Small intestine (tissue), 7 donors: ENCODE results near the gene SLC10A1. TPM values are rescaled to one million over a fixed set of nuclear protein-coding genes. Genes with fewer than 3 reads are reported as not detected.
"Not testable (repeated sequence)": the region's sequence is repeated elsewhere in the genome, so short reads cannot be mapped to it uniquely, and the experiment has no call there.

Experiments used
- DNase-seq, 2 donors: peaks; one replicate each; pipeline versions ENCODE4 v3.0.0 to v3.0.0-alpha.2; 2013
- FAIRE-seq: peaks from 2 replicates; lab custom pipeline; 2012; peaks lifted over from hg19 to GRCh38; lab: Jason Lieb, UNC
- H3K27ac ChIP-seq, 3 donors: one replicate each; pipeline ENCODE4 v1.5.1; 2013; ENCODE audit warnings: low read length in 2 of 3, mild to moderate bottlenecking in 2 of 3, control low read depth in 1 of 3, inconsistent platforms in 1 of 3, low read depth in 1 of 3, moderate library complexity in 1 of 3
- H3K27me3 ChIP-seq, 3 donors: one replicate each; pipeline ENCODE4 v1.6.1; 2013; ENCODE audit warnings: low read length in 3 of 3, inconsistent platforms in 1 of 3; ENCODE audit not compliant: control insufficient read depth in 3 of 3, insufficient read depth in 3 of 3
- H3K36me3 ChIP-seq, 3 donors: one replicate each; pipeline ENCODE4 v1.6.1; 2013; ENCODE audit warnings: low read length in 3 of 3, inconsistent platforms in 1 of 3, low read depth in 1 of 3, mild to moderate bottlenecking in 1 of 3, moderate library complexity in 1 of 3; ENCODE audit not compliant: control insufficient read depth in 3 of 3, insufficient read depth in 2 of 3
- H3K4me1 ChIP-seq, 3 donors: one replicate each; pipeline ENCODE4 v1.6.1; 2013; ENCODE audit warnings: low read length in 2 of 3, inconsistent platforms in 1 of 3, low read depth in 1 of 3, mild to moderate bottlenecking in 1 of 3, moderate library complexity in 1 of 3; ENCODE audit not compliant: control insufficient read depth in 3 of 3, insufficient read depth in 2 of 3
- H3K4me3 ChIP-seq, 3 donors: one replicate each; pipeline ENCODE4 v1.5.1; 2013; ENCODE audit warnings: low read length in 3 of 3, control low read depth in 1 of 3, inconsistent platforms in 1 of 3, low read depth in 1 of 3, mild to moderate bottlenecking in 1 of 3, moderate library complexity in 1 of 3
- H3K9me3 ChIP-seq, 2 donors: one replicate each; pipeline ENCODE4 v1.6.1; 2013; ENCODE audit warnings: low read depth in 1 of 2, low read length in 1 of 2; ENCODE audit not compliant: control insufficient read depth in 2 of 2, insufficient read depth in 1 of 2
- WGBS, 3 donors: extraction: QIAGEN DNeasy Blood & Tissue Kit; methylation state at CpG; one replicate each; pipeline ENCODE4 v1.1.7; 2013; 5-methylcytosine and 5-hydroxymethylcytosine counted together
- polyA plus RNA-seq, 4 donors: library from polyadenylated mRNA; stranded (reverse) in 3 of 4; unstranded in 1 of 4; fragments of 200-250 nt in 3 of 4; fragments of 120-200 nt in 1 of 4; gene quantifications; one replicate each; pipeline versions ENCODE4 v1.2.1 to v1.2.3, GENCODE V29; 2013
- donor health status: healthy with polysubstance abuse.
- donor health status: control.
- donor health status: control.
- donor health status: Bipolar disorder and iron deficiency.
- donor health status: healthy.

Gene SLC10A1
- polyA plus RNA-seq, 4 donors, result 0.04 to 0.12 TPM; not detected in 2

DNA sequence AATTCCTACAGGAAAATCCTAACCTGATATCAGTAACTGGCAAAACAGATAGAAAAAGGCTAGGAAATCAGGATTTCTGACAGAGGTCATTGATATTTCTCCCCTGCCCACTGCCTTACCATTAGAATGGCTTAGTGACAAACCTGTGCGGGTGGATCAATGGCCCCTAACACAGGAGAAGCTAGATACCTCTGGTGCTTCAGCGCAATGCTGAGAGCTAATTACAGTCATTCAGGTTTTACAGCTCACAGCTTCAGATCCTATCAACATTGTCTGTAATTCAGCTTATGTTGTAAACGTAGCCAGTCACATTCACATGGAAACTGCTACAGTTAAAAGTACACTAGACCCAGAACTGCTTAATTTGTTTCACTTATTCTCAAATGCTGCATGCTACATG lies 17.4 kb upstream of the SLC10A1 start:
- Histone ChIP-seq H3K27ac (peak overlapping the region in 1 of 3 donors; percentile 44), H3K36me3 (no peaks in the 10 kb centered on the region), H3K4me3 (no peak overlapping the region), H3K27me3 (no peaks in the 10 kb centered on the region), H3K4me1 (peaks cover 0 to 22% (median 0%) of the 10 kb centered on the region in 3 donors), H3K9me3 (no peaks in the 10 kb centered on the region)
- FAIRE-seq, result no peak
- peak in 1 of 2 donors; percentile 66 for DNase-seq
- 6 to 50% (median 33%) methylated on average over 3 of the region's 3 CpGs for WGBS, 3 donors

DNA sequence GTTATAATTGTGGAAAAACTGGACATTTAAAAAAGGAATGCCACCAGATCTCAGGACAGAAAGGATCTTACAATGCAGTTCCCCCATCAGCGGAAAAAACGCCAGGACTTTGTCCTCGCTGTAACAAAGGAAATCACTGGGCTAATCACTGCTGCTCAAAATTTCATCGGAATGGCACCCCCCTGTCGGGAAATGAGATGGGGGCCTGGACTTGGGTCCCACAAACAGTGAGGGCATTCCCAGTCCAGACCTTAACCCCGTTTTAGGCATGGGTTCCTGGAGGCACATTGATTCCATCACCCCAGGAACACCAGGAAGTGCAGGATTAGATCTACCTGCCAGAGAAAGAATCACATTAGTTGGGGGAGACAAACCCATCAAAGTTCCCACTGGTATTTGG lies 16.3 kb upstream of the SLC10A1 start:
- not testable (repeated sequence) for H3K27me3 ChIP-seq, H3K36me3 ChIP-seq, DNase-seq, H3K9me3 ChIP-seq, H3K4me3 ChIP-seq, FAIRE-seq, H3K27ac ChIP-seq
- 57 to 69% (median 64%) methylated on average over 6 of the region's 6 CpGs for WGBS, 3 donors
- H3K4me1 ChIP-seq, result peaks cover 0 to 28% (median 0%) of the 10 kb centered on the region in 3 donors

DNA sequence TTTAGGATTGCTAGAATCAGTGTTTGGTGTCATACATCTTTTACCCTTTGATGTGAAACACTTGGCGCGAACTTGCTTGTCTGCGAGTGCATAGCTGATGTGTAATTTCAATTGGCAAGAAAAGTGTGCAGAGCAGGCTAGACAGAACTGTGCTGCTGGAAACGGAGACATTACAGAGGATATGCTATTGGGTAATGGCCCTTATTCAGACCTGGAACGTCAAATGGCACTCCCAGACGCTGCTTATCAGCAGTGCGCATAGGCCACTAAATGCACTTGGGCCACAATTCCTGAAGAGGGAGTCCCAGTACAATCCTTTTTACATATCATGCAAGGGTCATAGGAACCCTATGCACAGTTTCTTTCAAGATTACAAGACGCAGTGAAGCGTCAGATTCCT lies 15.7 kb upstream of the SLC10A1 start:
- no peak for FAIRE-seq
- 35 to 80% (median 47%) methylated on average over 9 of the region's 9 CpGs for WGBS, 3 donors
- peaks cover 0 to 28% (median 0%) of the 10 kb centered on the region in 3 donors for H3K4me1 ChIP-seq

DNA sequence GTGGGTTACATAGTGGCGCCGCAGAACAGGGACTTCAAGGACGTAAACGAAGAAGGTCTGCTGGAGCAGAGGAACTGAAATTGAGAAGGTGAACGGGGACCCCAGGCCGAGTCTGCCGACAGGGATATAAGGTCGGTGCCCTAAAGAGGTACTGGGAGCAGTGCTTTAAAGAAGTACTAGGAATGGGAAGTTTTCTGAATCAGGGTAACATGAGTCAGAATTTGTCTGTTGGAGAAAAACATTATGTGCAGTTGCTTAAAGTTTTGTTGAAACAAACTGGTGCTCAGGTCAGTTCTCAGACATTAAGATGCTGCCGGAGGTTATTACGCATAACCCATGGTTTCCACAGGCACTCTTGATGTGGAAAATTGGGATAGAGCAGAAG lies 14.8 kb upstream of the SLC10A1 start:
- Histone ChIP-seq H3K4me3 (no peak overlapping the region), H3K9me3 (no peaks in the 10 kb centered on the region), H3K27ac (no peak overlapping the region), H3K36me3 (no peaks in the 10 kb centered on the region), H3K4me1 (peaks cover 0 to 28% (median 0%) of the 10 kb centered on the region in 3 donors), H3K27me3 (no peaks in the 10 kb centered on the region)
- WGBS, 3 donors, result 88 to 95% (median 92%) methylated on average over 10 of the region's 10 CpGs
- FAIRE-seq (no peak), DNase-seq (no peak)

More for the DNA sequence above, 15.7 kb upstream of the SLC10A1 start:
- Histone ChIP-seq H3K27me3 (no peaks in the 10 kb centered on the region), H3K27ac (no peak overlapping the region), H3K9me3 (no peaks in the 10 kb centered on the region), H3K4me3 (no peak overlapping the region), H3K36me3 (no peaks in the 10 kb centered on the region)
- peak in 1 of 2 donors; percentile 71 for DNase-seq

DNA sequence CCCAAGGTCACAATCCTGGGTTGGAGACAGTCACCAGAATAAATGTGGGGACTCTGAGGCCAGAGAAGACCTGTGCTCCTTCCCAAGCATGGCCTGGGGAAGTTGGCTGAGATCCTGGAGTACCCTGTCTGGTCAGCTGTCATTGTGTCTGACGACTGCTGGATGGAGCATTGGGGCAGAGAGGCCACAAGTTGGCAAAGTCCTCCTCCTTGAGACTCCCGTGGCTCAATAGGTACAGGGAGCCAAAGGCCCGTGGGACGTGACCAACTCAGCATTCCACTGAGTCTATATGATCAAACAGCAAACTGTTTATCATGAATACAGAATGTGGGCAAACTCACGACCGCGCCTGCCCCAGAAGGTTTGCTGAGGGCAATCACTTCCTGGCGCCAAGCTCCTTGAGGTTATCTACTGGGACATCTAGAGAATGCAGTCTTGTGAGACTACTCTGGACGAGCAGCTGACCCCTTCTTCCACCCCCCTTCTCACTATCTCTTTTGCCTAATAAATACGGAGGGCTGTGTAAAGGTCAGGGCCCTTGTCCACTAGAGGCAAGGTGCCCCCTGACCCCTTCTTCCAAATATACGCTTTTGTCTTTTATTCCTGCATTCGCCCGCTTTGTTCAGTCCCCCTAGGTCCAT lies 14.3 kb upstream of the SLC10A1 start:
- Histone ChIP-seq H3K36me3 (no peaks in the 10 kb centered on the region), H3K4me1 (peaks cover 0 to 28% (median 0%) of the 10 kb centered on the region in 3 donors), H3K9me3 (no peaks in the 10 kb centered on the region), H3K27ac (peak overlapping the region in 1 of 3 donors; percentile 42), H3K4me3 (no peak overlapping the region), H3K27me3 (no peaks in the 10 kb centered on the region)
- DNase-seq, result no peak
- FAIRE-seq, result no peak
- 71 to 85% (median 83%) methylated on average over 13 of the region's 13 CpGs for WGBS, 3 donors

DNA sequence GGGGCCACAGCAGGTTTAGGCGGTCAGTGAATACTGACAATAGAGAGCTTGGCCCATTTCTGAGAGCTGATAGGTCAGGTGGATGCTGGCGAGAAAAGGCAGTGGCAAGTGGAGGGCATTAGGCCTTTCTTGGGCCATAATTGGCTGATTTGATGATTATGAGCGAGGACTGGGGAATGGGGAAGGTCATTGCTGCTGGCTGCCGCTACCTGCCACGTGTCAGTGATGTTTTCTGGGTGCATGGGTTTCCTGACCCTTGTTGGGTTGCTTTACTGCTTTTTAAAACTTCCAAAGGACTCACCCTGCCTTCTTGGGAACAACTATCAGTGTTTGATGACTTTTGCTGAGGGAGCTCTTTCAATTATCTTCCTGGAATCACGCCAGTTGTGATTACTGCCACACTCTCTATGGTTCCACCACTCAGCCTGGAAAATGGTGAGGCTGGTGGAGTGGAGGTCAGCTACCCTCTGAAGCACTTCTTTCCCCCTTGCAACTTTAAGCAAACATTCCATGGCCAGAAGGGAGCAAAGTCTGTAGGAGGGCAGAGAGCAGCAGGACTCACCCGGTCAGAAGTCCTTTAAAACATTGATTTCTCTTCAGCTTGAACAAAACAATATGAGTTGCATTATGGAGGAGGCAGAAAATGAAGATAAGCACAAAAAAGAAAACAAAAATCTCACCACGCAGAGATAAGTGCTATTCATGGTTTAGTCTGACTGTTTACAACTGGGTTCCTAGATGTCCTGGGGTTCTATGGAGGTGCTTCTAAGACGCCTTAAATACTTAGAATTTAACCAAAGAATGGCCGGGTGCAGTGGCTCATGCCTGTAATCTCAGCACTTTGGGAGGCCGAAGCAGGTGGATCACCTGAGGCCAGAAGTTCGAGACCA lies 12.1 kb upstream of the SLC10A1 start:
- H3K4me3 ChIP-seq, result no peak overlapping the region
- no peaks in the 10 kb centered on the region for H3K9me3 ChIP-seq
- peaks cover 0 to 22% (median 0%) of the 10 kb centered on the region in 3 donors for H3K4me1 ChIP-seq
- WGBS, 3 donors, result 64 to 76% (median 72%) methylated on average over 12 of the region's 12 CpGs
- H3K36me3 ChIP-seq, result no peaks in the 10 kb centered on the region
- peak overlapping the region in 1 of 3 donors; percentile 73 for H3K27ac ChIP-seq
- H3K27me3 ChIP-seq, result no peaks in the 10 kb centered on the region
- FAIRE-seq, result no peak
- DNase-seq, result peak; percentile 57 to 78

DNA sequence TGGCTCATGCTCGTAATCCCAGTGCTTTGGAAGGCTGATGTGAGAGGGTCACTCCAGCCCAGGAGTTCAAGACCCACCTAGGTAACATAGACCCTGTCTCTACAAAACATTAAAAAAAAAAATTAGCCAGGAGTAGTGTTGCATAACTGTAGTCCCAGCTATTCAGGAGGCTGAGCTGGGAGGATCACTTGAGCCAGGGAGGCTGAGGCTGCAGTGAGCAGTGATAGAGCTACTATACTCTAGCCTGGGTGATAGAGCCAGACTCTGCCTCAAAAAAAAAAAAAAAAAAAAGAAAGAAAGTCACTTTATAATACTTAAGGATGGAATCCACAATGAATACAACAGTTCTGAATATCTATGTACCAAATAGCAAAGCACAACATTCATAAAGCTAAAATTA lies 10.2 kb upstream of the SLC10A1 start:
- DNase-seq, result no peak
- no peak for FAIRE-seq
- 75 to 94% (median 83%) methylated on average over 1 of the region's 1 CpG for WGBS, 3 donors

DNA sequence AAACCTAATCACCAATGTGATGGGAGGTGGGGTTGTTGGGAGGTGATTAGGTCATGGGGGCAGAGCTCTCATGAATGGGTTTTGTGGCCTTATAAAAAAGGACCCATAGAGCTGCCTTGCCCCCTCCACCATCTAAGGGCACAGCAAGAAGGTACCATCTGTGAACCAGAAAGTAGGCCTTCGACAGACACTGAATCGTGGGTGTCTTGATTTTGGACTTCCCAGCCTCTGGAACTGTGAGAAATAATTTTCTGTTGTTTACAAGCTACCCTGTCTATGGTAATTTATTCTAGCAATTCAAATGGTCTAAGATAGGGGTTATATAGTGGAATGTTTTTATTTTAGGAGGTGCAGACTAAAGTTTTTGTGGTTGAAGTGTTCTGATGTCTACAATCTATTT lies 7.9 kb upstream of the SLC10A1 start:
- no peak for DNase-seq
- Histone ChIP-seq H3K4me1 (peaks cover 0 to 7% (median 0%) of the 10 kb centered on the region in 3 donors), H3K27me3 (peaks cover 0 to 2% (median 0%) of the 10 kb centered on the region in 3 donors), H3K4me3 (no peak overlapping the region), H3K27ac (no peak overlapping the region), H3K9me3 (no peaks in the 10 kb centered on the region), H3K36me3 (no peaks in the 10 kb centered on the region)
- WGBS, 3 donors, result 83 to 90% (median 86%) methylated on average over 2 of the region's 2 CpGs
- no peak for FAIRE-seq

More for the DNA sequence above, 10.2 kb upstream of the SLC10A1 start:
- H3K27me3 ChIP-seq, result peaks cover 0 to 2% (median 0%) of the 10 kb centered on the region in 3 donors
- peaks cover 0 to 17% (median 0%) of the 10 kb centered on the region in 3 donors for H3K4me1 ChIP-seq
- no peak overlapping the region for H3K4me3 ChIP-seq
- no peak overlapping the region for H3K27ac ChIP-seq
- no peaks in the 10 kb centered on the region for H3K36me3 ChIP-seq
- no peaks in the 10 kb centered on the region for H3K9me3 ChIP-seq
